ENCODE data around the gene COPS7A.
"Not testable (repeated sequence)": the region's sequence is repeated elsewhere in the genome, so short reads cannot be mapped to it uniquely, and the experiment has no call there.

Gene COPS7A

GRCh38 chr12:6701078-6701768 lies 22.6 kb upstream of the COPS7A start:
- DNase-seq (ENCODE audit: low read depth): no peak

GRCh38 chr12:6703631-6704030 lies 20.2 kb upstream of the COPS7A start:
- no peak for DNase-seq (ENCODE audit: low read depth)

GRCh38 chr12:6708351-6708750 lies 15.5 kb upstream of the COPS7A start:
- DNase-seq (ENCODE audit: low read depth): not testable (repeated sequence)

- no peak for DNase-seq (ENCODE audit: low read depth)
These were observed 14.9 kb upstream of the COPS7A start for GRCh38 chr12:6708960-6709394.

GRCh38 chr12:6716031-6716873 lies 7.6 kb upstream of the COPS7A start:
- DNase-seq (ENCODE audit: low read depth): not testable (repeated sequence)

- DNase-seq (ENCODE audit: low read depth): no peak
These were observed 6.9 kb upstream of the COPS7A start for GRCh38 chr12:6716874-6717437.

- DNase-seq (ENCODE audit: low read depth): no peak
These were observed 983 bp upstream of the COPS7A start for GRCh38 chr12:6722863-6723262.

- DNase-seq (ENCODE audit: low read depth): no peak
These were observed 557 bp downstream of the COPS7A start for GRCh38 chr12:6724409-6724797.

- no peak for DNase-seq (ENCODE audit: low read depth)
These were observed 1.5 kb downstream of the COPS7A start for GRCh38 chr12:6725350-6725749.

- DNase-seq (ENCODE audit: low read depth): no peak
These were observed 5.3 kb downstream of the COPS7A start for GRCh38 chr12:6729186-6729585.

- no peak for DNase-seq (ENCODE audit: low read depth)
These were observed 6.3 kb downstream of the COPS7A start for GRCh38 chr12:6730169-6730568.

GRCh38 chr12:6734506-6735387 lies 10.9 kb downstream of the COPS7A start:
- no peak for DNase-seq (ENCODE audit: low read depth)

- peak; percentile 47 for DNase-seq (ENCODE audit: low read depth)
These were observed 11.8 kb downstream of the COPS7A start for GRCh38 chr12:6735448-6736191.

GRCh38 chr12:6736754-6737153 lies 12.9 kb downstream of the COPS7A start:
- no peak for DNase-seq (ENCODE audit: low read depth)

- not testable (repeated sequence) for DNase-seq (ENCODE audit: low read depth)
These were observed 18.2 kb downstream of the COPS7A start for GRCh38 chr12:6742080-6742479.

- no peak for DNase-seq (ENCODE audit: low read depth)
These were observed 19.0 kb downstream of the COPS7A start for GRCh38 chr12:6742834-6743233.

GRCh38 chr12:6743300-6743699 lies 19.5 kb downstream of the COPS7A start:
- not testable (repeated sequence) for DNase-seq (ENCODE audit: low read depth)

- DNase-seq (ENCODE audit: low read depth): no peak
These were observed 22.1 kb downstream of the COPS7A start for GRCh38 chr12:6745741-6746525.

GRCh38 chr12:6747216-6747615 lies 23.4 kb downstream of the COPS7A start:
- DNase-seq (ENCODE audit: low read depth): no peak

GRCh38 chr12:6748761-6749160 lies 24.9 kb downstream of the COPS7A start:
- DNase-seq (ENCODE audit: low read depth): no peak
